IMR-90 (cell line): ENCODE results near the gene CTNNA2. TPM values are rescaled to one million over a fixed set of nuclear protein-coding genes. Genes with fewer than 3 reads are reported as not detected.

Source experiments
- ATAC-seq: fragments of 200-7000 bp; cut with Tn5 transposase; 2 replicates; pipeline ENCODE4 v1.9.1; 2020; ENCODE audit warnings: low read depth, mild to moderate bottlenecking, moderate library complexity
- BruUV-seq: library from RNA; stranded (reverse); fragments of 400-500 nt; replicated peaks from 2 replicates; lab custom pipeline; 2021; lab: Mats Ljungman, UMichigan
- CTCF ChIA-PET: fragments of 300-600 bp; formaldehyde crosslinking; extraction: SDS; loops from one replicate; lab custom pipeline; 2021; ENCODE audit warnings: antibody characterized with exemption; lab: Yijun Ruan, JAX
- POLR2A ChIA-PET: fragments of 300-600 bp; sonication (Branson Sonifier 250); formaldehyde crosslinking; loops from one replicate; lab custom pipeline; 2022; ENCODE audit warnings: antibody characterized with exemption; ENCODE audit not compliant: unreplicated experiment; lab: Charles Lee
- DNase-seq: peaks from one replicate; pipeline ENCODE4 v3.0.0; 2013
- H2AFZ ChIP-seq: replicated peaks from 2 replicates; pipeline ENCODE3; 2013; ENCODE audit warnings: low read length, mild to moderate bottlenecking; ENCODE audit not compliant: poor library complexity
- H2AK5ac ChIP-seq: 2 replicates; pipeline ENCODE4 v1.6.1; 2013; ENCODE audit warnings: low read depth, low read length, inconsistent platforms
- H2AK9ac ChIP-seq: replicated peaks from 2 replicates; pipeline ENCODE3; 2013; ENCODE audit warnings: mild to moderate bottlenecking, low read depth, low read length, moderate library complexity; ENCODE audit not compliant: poor library complexity
- H2BK120ac ChIP-seq: 2 replicates; pipeline ENCODE4 v1.6.1; 2013; ENCODE audit warnings: low read depth, low read length, inconsistent platforms
- H2BK15ac ChIP-seq: 3 replicates; pipeline ENCODE4 v1.6.1; 2013; ENCODE audit warnings: low read depth, low read length, inconsistent platforms
- H2BK20ac ChIP-seq: 2 replicates; pipeline ENCODE4 v1.6.1; 2013; ENCODE audit warnings: low read depth, mild to moderate bottlenecking, inconsistent platforms, low read length, moderate library complexity
- H2BK5ac ChIP-seq: 2 replicates; pipeline ENCODE4 v1.6.1; 2013; ENCODE audit warnings: mild to moderate bottlenecking, low read depth, low read length, inconsistent platforms; ENCODE audit not compliant: poor library complexity, severe bottlenecking
- H3K14ac ChIP-seq: replicated peaks from 2 replicates; pipeline ENCODE4 v1.6.1; 2013; ENCODE audit warnings: low read depth, low read length, inconsistent platforms
- H3K18ac ChIP-seq: 2 replicates; pipeline ENCODE4 v1.6.1; 2013; ENCODE audit warnings: low read depth, low read length, control low read depth
- H3K23ac ChIP-seq: 2 replicates; pipeline ENCODE4 v1.6.1; 2013; ENCODE audit warnings: low read depth, low read length, inconsistent platforms
- H3K27ac ChIP-seq: 2 replicates; pipeline ENCODE4 v1.5.1; 2013; ENCODE audit warnings: mild to moderate bottlenecking, control low read depth, low read length; ENCODE audit not compliant: insufficient read depth
- H3K27me3 ChIP-seq: 2 replicates; pipeline ENCODE4 v1.6.1; 2013; ENCODE audit warnings: low read length; ENCODE audit not compliant: control insufficient read depth, insufficient read depth
- H3K36me3 ChIP-seq: 2 replicates; pipeline ENCODE4 v1.6.1; 2013; ENCODE audit warnings: low read length, mixed read lengths; ENCODE audit not compliant: control insufficient read depth, insufficient read depth
- H3K4ac ChIP-seq: 2 replicates; pipeline ENCODE4 v1.6.1; 2013; ENCODE audit warnings: low read depth, low read length, inconsistent platforms
- H3K4me1 ChIP-seq: 2 replicates; pipeline ENCODE4 v1.6.1; 2013; ENCODE audit warnings: low read length, mixed read lengths; ENCODE audit not compliant: control insufficient read depth, insufficient read depth
- H3K4me2 ChIP-seq: 2 replicates; pipeline ENCODE4 v1.6.1; 2013; ENCODE audit warnings: low read depth, mild to moderate bottlenecking, control low read depth, low read length, moderate library complexity
- H3K4me3 ChIP-seq: 2 replicates; pipeline ENCODE4 v1.5.1; 2013; ENCODE audit warnings: low read depth, mild to moderate bottlenecking, control low read depth, low read length, moderate library complexity; ENCODE audit not compliant: insufficient read depth
- H3K56ac ChIP-seq: 2 replicates; pipeline ENCODE4 v1.6.1; 2013; ENCODE audit warnings: low read length, inconsistent platforms; ENCODE audit not compliant: insufficient read depth; ENCODE audit errors: extremely low read depth
- H3K79me1 ChIP-seq, 2 experiments: 2 replicates each; pipeline ENCODE4 v1.6.1; 2013; ENCODE audit warnings: low read length in 2 of 2, inconsistent platforms in 1 of 2, low read depth in 1 of 2
- H3K9ac ChIP-seq: 2 replicates; pipeline ENCODE4 v1.6.1; 2013; ENCODE audit warnings: low read depth, low read length, control low read depth
- H3K9me1 ChIP-seq: 2 replicates; pipeline ENCODE4 v1.6.1; 2013; ENCODE audit warnings: low read length, inconsistent platforms; ENCODE audit not compliant: insufficient read depth
- H3K9me3 ChIP-seq: 2 replicates; pipeline ENCODE4 v1.6.1; 2013; ENCODE audit warnings: low read length; ENCODE audit not compliant: control insufficient read depth, insufficient read depth
- H4K20me1 ChIP-seq: 2 replicates; pipeline ENCODE4 v1.6.1; 2013; ENCODE audit warnings: low read length, inconsistent platforms; ENCODE audit not compliant: insufficient read depth
- H4K5ac ChIP-seq: 2 replicates; pipeline ENCODE4 v1.6.1; 2013; ENCODE audit warnings: mild to moderate bottlenecking, low read depth, low read length, control low read depth
- H4K8ac ChIP-seq, 2 experiments: 2 replicates each; pipeline ENCODE4 v1.6.1; 2013; ENCODE audit warnings: low read depth in 2 of 2, low read length in 2 of 2, control low read depth in 1 of 2, inconsistent platforms in 1 of 2
- H4K91ac ChIP-seq: 2 replicates; pipeline ENCODE4 v1.6.1; 2013; ENCODE audit warnings: low read depth, low read length, inconsistent platforms; ENCODE audit not compliant: insufficient read depth
- CEBPB ChIP-seq: IDR thresholded peaks from 2 replicates; pipeline ENCODE4 v1.6.1; 2012; ENCODE audit warnings: low read depth, low read length, improper control_type of control experiment
- FOS ChIP-seq: fragments of 150-350 bp; IDR thresholded peaks from 2 replicates; pipeline ENCODE4 v1.6.1; 2016; ENCODE audit warnings: low read depth, low read length
- MAFK ChIP-seq: IDR thresholded peaks from 2 replicates; pipeline ENCODE4 v1.6.1; 2012; ENCODE audit warnings: low read depth, low read length, improper control_type of control experiment
- MAZ ChIP-seq: IDR thresholded peaks from 2 replicates; pipeline ENCODE4 v1.6.1; 2012; ENCODE audit warnings: low read depth, mild to moderate bottlenecking, low read length, improper control_type of control experiment, moderate library complexity, borderline replicate concordance
- NFE2L2 ChIP-seq: fragments of 150-350 bp; IDR thresholded peaks from 2 replicates; pipeline ENCODE4 v1.6.1; 2016; ENCODE audit warnings: low read depth, mild to moderate bottlenecking, low read length
- RAD21 ChIP-seq: IDR thresholded peaks from 2 replicates; pipeline ENCODE4 v1.6.1; 2012; ENCODE audit warnings: low read length, improper control_type of control experiment
- RCOR1 ChIP-seq: IDR thresholded peaks from 2 replicates; pipeline ENCODE4 v1.6.1; 2012; ENCODE audit warnings: mild to moderate bottlenecking, low read length, improper control_type of control experiment; ENCODE audit not compliant: insufficient replicate concordance
- RFX5 ChIP-seq: IDR thresholded peaks from 2 replicates; pipeline ENCODE4 v1.8.0; 2012; ENCODE audit warnings: low read depth, mild to moderate bottlenecking, low read length, moderate library complexity
- SMC3 ChIP-seq: fragments of 150-350 bp; IDR thresholded peaks from 2 replicates; pipeline ENCODE4 v1.6.1; 2016; ENCODE audit warnings: low read depth, mild to moderate bottlenecking, antibody characterized with exemption, low read length, moderate library complexity
- WGBS, 2 experiments: methylation state at CpG; one replicate each; pipeline versions ENCODE4 v1.1.5 to v1.1.7; 2013; ENCODE audit warnings: missing lambda C conversion rate in 2 of 2; ENCODE audit not compliant: insufficient read length in 1 of 2; ENCODE audit errors: extremely low coverage in 2 of 2; 5-methylcytosine and 5-hydroxymethylcytosine counted together
- dilution Hi-C: fragments of 300-500 bp; cut with HindIII; formaldehyde crosslinking; loops from one replicate; pipeline ENCODE4 v1.14.3; 2018; ENCODE audit warnings: low sequenced_read_pairs; ENCODE audit not compliant: unreplicated experiment
- in situ Hi-C: fragments of 300-500 bp; cut with MboI; formaldehyde crosslinking; loops from 3 replicates; pipeline ENCODE4 v1.14.3; 2019; ENCODE audit warnings: low sequenced_read_pairs, inconsistent platforms, mixed read lengths
- intact Hi-C: fragments of 100-400 bp; cut with micrococcal nuclease; formaldehyde crosslinking; loops from 2 replicates; pipeline ENCODE4 v1.10.0; 2022
- polyA plus RNA-seq, 3 experiments: library from polyadenylated mRNA; depleted of rRNA; stranded (reverse); fragments of >200 nt; gene quantifications; 2 replicates each; pipeline ENCODE4 v1.2.3, GENCODE V29; 2012; ENCODE audit warnings: low replicate concordance in 1 of 3
- total RNA-seq: library from RNA; depleted of rRNA; stranded (reverse); fragments of >200 nt; gene quantifications from 2 replicates; pipeline ENCODE4 v1.2.3, GENCODE V29; 2012
- TF ChIP-seq, protein P1 (sequence below): conservative IDR thresholded peaks from 2 replicates; pipeline ENCODE4 v1.5.1; 2012; ENCODE audit warnings: mild to moderate bottlenecking, low read depth, low read length, improper control_type of control experiment
- TF ChIP-seq, protein P2 (sequence below): fragments of 150-350 bp; IDR thresholded peaks from 2 replicates; pipeline ENCODE4 v1.6.1; 2016; ENCODE audit warnings: low read depth, mild to moderate bottlenecking, low read length, moderate library complexity, borderline replicate concordance
- TF ChIP-seq, protein P3 (sequence below): fragments of 150-350 bp; IDR thresholded peaks from 2 replicates; pipeline ENCODE4 v1.6.1; 2017; ENCODE audit warnings: mild to moderate bottlenecking, antibody characterized with exemption, low read length, low read depth

Gene CTNNA2
- total and polyA plus RNA-seq, 2 of the 4 experiments (the other 2 are of a cell fraction) = not detected

DNA sequence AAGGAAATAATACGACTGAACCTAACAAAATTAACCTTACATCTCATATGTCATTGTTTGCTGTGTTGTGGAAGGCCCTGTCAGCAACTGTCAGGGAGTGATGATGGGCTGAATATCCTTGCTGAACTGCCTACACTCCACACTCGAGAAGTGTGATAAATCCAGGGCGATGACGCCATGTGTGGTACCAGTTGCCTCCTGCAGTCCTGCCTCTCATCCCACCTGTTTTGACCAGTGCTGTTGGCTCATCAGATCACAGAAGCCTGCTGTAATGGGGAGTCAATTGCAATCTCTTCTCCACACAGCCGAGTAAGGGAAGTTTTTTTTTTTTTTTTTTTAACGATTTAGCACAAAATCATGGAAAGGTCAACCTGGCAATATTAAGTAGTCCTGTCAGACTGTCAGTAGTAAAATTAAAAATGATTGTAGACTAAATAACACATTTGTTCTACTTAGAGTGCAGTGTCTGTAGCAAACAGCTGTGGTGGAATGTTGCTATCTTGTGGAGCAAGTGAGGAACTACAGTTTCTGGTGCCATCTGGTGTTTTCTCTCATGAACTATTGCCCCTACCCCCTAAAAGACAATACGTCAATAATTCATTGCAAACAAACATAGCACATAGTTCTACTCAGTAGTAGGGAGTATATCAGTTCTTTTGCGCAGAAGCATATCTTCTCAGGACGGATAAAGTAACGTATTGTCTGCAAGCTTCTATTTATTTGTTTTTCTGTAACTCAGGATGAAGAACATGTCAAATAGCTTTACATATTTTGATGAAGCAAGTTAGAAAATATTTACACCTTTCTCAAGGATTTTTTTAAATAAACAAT is 347.6 kb downstream of the CTNNA2 start:
- no peak overlapping the region for H2BK20ac ChIP-seq
- H2BK120ac ChIP-seq = no peak overlapping the region
- no peak overlapping the region for H2BK15ac ChIP-seq
- H3K4ac ChIP-seq = no peak overlapping the region
- H2AK5ac ChIP-seq = no peak overlapping the region
- ChIA-PET POLR2A (no interaction called here), CTCF (interaction anchor here (0.5 to 1.0 kb wide), 3 partner anchors 14 to 601 kb away, joined by 3 to 4 read pairs (median 3); no protein-coding TSS in a partner anchor)
- no peak overlapping the region for H4K8ac ChIP-seq
- no peak overlapping the region for H3K23ac ChIP-seq
- H3K36me3 ChIP-seq = no peaks in the 10 kb centered on the region
- no CpG with 5 or more reads among the region's 10 CpGs for WGBS, 2 experiments
- no peak overlapping the region for H4K91ac ChIP-seq
- no peak overlapping the region for H2BK5ac ChIP-seq
- no peak overlapping the region for H3K56ac ChIP-seq
- TF ChIP-seq NFE2L2 (no peak), MAZ (no peak), RAD21 (peak; percentile 79), FOS (no peak), MAFK (no peak), CEBPB (no peak), SMC3 (peak; percentile 76), RFX5 (no peak), RCOR1 (no peak)
- TF ChIP-seq, protein P1, sequence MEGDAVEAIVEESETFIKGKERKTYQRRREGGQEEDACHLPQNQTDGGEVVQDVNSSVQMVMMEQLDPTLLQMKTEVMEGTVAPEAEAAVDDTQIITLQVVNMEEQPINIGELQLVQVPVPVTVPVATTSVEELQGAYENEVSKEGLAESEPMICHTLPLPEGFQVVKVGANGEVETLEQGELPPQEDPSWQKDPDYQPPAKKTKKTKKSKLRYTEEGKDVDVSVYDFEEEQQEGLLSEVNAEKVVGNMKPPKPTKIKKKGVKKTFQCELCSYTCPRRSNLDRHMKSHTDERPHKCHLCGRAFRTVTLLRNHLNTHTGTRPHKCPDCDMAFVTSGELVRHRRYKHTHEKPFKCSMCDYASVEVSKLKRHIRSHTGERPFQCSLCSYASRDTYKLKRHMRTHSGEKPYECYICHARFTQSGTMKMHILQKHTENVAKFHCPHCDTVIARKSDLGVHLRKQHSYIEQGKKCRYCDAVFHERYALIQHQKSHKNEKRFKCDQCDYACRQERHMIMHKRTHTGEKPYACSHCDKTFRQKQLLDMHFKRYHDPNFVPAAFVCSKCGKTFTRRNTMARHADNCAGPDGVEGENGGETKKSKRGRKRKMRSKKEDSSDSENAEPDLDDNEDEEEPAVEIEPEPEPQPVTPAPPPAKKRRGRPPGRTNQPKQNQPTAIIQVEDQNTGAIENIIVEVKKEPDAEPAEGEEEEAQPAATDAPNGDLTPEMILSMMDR = peak; percentile 78
- TF ChIP-seq, protein P2, sequence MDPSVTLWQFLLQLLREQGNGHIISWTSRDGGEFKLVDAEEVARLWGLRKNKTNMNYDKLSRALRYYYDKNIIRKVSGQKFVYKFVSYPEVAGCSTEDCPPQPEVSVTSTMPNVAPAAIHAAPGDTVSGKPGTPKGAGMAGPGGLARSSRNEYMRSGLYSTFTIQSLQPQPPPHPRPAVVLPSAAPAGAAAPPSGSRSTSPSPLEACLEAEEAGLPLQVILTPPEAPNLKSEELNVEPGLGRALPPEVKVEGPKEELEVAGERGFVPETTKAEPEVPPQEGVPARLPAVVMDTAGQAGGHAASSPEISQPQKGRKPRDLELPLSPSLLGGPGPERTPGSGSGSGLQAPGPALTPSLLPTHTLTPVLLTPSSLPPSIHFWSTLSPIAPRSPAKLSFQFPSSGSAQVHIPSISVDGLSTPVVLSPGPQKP = no peak
- TF ChIP-seq, protein P3, sequence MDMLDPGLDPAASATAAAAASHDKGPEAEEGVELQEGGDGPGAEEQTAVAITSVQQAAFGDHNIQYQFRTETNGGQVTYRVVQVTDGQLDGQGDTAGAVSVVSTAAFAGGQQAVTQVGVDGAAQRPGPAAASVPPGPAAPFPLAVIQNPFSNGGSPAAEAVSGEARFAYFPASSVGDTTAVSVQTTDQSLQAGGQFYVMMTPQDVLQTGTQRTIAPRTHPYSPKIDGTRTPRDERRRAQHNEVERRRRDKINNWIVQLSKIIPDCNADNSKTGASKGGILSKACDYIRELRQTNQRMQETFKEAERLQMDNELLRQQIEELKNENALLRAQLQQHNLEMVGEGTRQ = no peak
- no peaks in the 10 kb centered on the region for H4K20me1 ChIP-seq
- in situ Hi-C loops (no loop called here), intact Hi-C loops (loop anchor here (1.0 kb wide), 1 partner anchor 200 kb away; no protein-coding TSS in a partner anchor), dilution Hi-C loops (no loop called here)
- no peak overlapping the region for H3K4me2 ChIP-seq
- no peak overlapping the region for H3K18ac ChIP-seq
- H2AFZ ChIP-seq = no peak overlapping the region
- H3K79me1 ChIP-seq = no peaks in the 10 kb centered on the region
- no peaks in the 10 kb centered on the region for H3K4me1 ChIP-seq
- no peaks in the 10 kb centered on the region for H3K27me3 ChIP-seq
- no peak overlapping the region for H3K9ac ChIP-seq
- BruUV-seq = no TSS peak
- no peaks in the 10 kb centered on the region for H3K9me1 ChIP-seq
- H2AK9ac ChIP-seq = no peak overlapping the region
- no peak overlapping the region for H4K5ac ChIP-seq
- DNase-seq = peak; percentile 21
- no peak overlapping the region for H3K27ac ChIP-seq
- ATAC-seq = peak; percentile 51; the same call in 1 of the 2 replicates
- no peak overlapping the region for H3K4me3 ChIP-seq
- no peak overlapping the region for H3K14ac ChIP-seq
- no peaks in the 10 kb centered on the region for H3K9me3 ChIP-seq
